Heart right ventricle (tissue), 16 donors: ENCODE results near the gene NECAB2. TPM values are rescaled to one million over a fixed set of nuclear protein-coding genes. Genes with fewer than 3 reads are reported as not detected.

Source experiments
- ATAC-seq, 8 donors: fragments of 200-7000 bp; cut with Tn5 transposase; one replicate each; pipeline ENCODE4 v1.9.1; 2020; ENCODE audit warnings: mild to moderate bottlenecking in 8 of 8, moderate library complexity in 8 of 8, moderate number of reproducible peaks in 1 of 8
- DNase-seq, 2 donors: peaks; one replicate each; pipeline ENCODE4 v3.0.0-alpha.2; 2020
- H3K27ac ChIP-seq, 10 donors: fragments of 200-600 bp; sonication (generic) in 2 of 10; one replicate each; pipeline versions ENCODE4 v1.5.0 to v1.8.0; 2020 to 2022; ENCODE audit warnings: mild to moderate bottlenecking in 3 of 10
- H3K27me3 ChIP-seq, 7 donors: fragments of 200-600 bp; one replicate each; pipeline ENCODE4 v1.8.0; 2021 to 2022; ENCODE audit warnings: mild to moderate bottlenecking in 2 of 7
- H3K36me3 ChIP-seq, 9 donors: fragments of 200-600 bp; sonication (generic) in 1 of 9; one replicate each; pipeline versions ENCODE4 v1.5.0 to v1.8.0; 2020 to 2022; ENCODE audit warnings: mild to moderate bottlenecking in 2 of 9
- H3K4me1 ChIP-seq, 9 donors: fragments of 200-600 bp; sonication (generic) in 1 of 9; one replicate each; pipeline versions ENCODE4 v1.5.0 to v1.8.0; 2020 to 2022; ENCODE audit warnings: mild to moderate bottlenecking in 4 of 9
- H3K4me3 ChIP-seq, 10 donors: fragments of 200-600 bp; sonication (generic) in 2 of 10; one replicate each; pipeline versions ENCODE4 v1.5.0 to v1.8.0; 2020 to 2022; ENCODE audit warnings: mild to moderate bottlenecking in 7 of 10, moderate library complexity in 2 of 10
- H3K9me3 ChIP-seq, 11 donors: fragments of 200-600 bp in 10 of 11; sonication (generic) in 2 of 11; one replicate each; pipeline versions ENCODE4 v1.5.0 to v1.8.0; 2013 to 2022; ENCODE audit warnings: mild to moderate bottlenecking in 2 of 11, control low read depth in 1 of 11, moderate library complexity in 1 of 11
- CTCF ChIP-seq, 9 donors: fragments of 200-600 bp; sonication (generic) in 2 of 9; IDR thresholded peaks; one replicate each; pipeline versions ENCODE4 v1.5.0 to v1.8.0; 2021 to 2022; ENCODE audit warnings: antibody characterized with exemption in 9 of 9, mild to moderate bottlenecking in 5 of 9, moderate library complexity in 1 of 9
- WGBS, 2 donors: extraction: QIAGEN DNeasy Blood & Tissue Kit; methylation state at CpG; one replicate each; pipeline ENCODE4 v1.1.7; 2013; ENCODE audit warnings: inconsistent platforms in 1 of 2; 5-methylcytosine and 5-hydroxymethylcytosine counted together
- intact Hi-C, 10 donors: fragments of 100-400 bp; cut with DNase I; formaldehyde crosslinking; loops; one replicate each; pipeline versions ENCODE4 v1.11.1 to v1.14.2; 2022
- polyA plus RNA-seq, 2 donors: library from polyadenylated mRNA; stranded (reverse); fragments of 200-250 nt; gene quantifications; one replicate each; pipeline ENCODE4 v1.2.3, GENCODE V29; 2013
- total RNA-seq, 10 donors: library from RNA; stranded (reverse); fragmentation: NEBNext Ultra II Directional in 3 of 10; extraction: Animal tissue kit (Norgen Biotek cat#: 25700) in 3 of 10; gene quantifications; one replicate each; pipeline versions ENCODE4 v1.2.1 to v1.2.4, GENCODE V29; 2021 to 2023
- donor health status: Arrhythmogenic right ventricular cardiomyopathy.
- donor health status: ischemic (EF 13 %, LVEDD 7.1; RV severe dilation, severe dysfunction).
- donor health status: healthy with polysubstance abuse.
- donor health status: DM: no; HTN: yes; CAD: no.
- donor health status: DM: no; HTN: no; CAD: no.
- donor health status: ischemic (EF 25% LVEDD 6.9; RV normal size, moderate dysfunction).
- donor health status: ischemic (EF 25% LVEDD 5.7; RV mildly dilated, moderate dysfunction).
- donor health status: healthy.
- donor health status: DM: yes; HTN: yes; CAD: no.
- donor health status: Ischemic cardiomyopathy.
- donor health status: ischemic (EF 35%, LVEDD 5.7; RV mildly dilated, moderate dysfunction).
- donor health status: nonischemic (EF 11% LVEDD 7.7; RV severe dilation, severe dysfunction).
- donor health status: DM: yes; HTN: yes; CAD: no.
- donor health status: PGD.
- donor health status: ischemic (EF 29% LVEDD 5.4; RV normal size, mild dysfunction).
- donor health status: nonischemic (EF 23%, LVEDD 6.1; RV moderate dilation, normal function).

NECAB2 gene
- total and polyA plus RNA-seq, 12 donors, result 0.32 to 3.2 (median 1.0) TPM

- DNase-seq (no peak), ATAC-seq (peak in 2 of 8 donors; percentile 4 to 33)
- WGBS, 2 donors, result 90 to 93% methylated on average over 8 of the region's 8 CpGs
- no peak for TF ChIP-seq CTCF (IDR thresholded peaks at IDR 0.05)
- Histone ChIP-seq H3K4me1 (peaks cover 0 to 27% (median 10%) of the 10 kb centered on the region in 9 donors), H3K9me3 (no peaks in the 10 kb centered on the region), H3K4me3 (no peak overlapping the region), H3K36me3 (no peaks in the 10 kb centered on the region), H3K27ac (peak overlapping the region in 1 of 10 donors; percentile 72), H3K27me3 (peaks cover 0 to 28% (median 6%) of the 10 kb centered on the region in 7 donors)
- intact Hi-C loops, result no loop called here
Observed at GRCh38 chr16:83994087-83994486, 26.0 kb downstream of the NECAB2 start.

GRCh38 chr16:83994703-83995102, 26.7 kb downstream of the NECAB2 start:
- peaks cover 0 to 27% (median 10%) of the 10 kb centered on the region in 9 donors for H3K4me1 ChIP-seq
- 76 to 81% methylated on average over 13 of the region's 13 CpGs for WGBS, 2 donors
- H3K27ac ChIP-seq, result peak overlapping the region in 1 of 10 donors; percentile 72
- intact Hi-C loops, result no loop called here
- no peak for ATAC-seq
- H3K4me3 ChIP-seq, result no peak overlapping the region
- H3K36me3 ChIP-seq, result no peaks in the 10 kb centered on the region
- H3K27me3 ChIP-seq, result peaks cover 0 to 25% (median 11%) of the 10 kb centered on the region in 7 donors
- TF ChIP-seq CTCF (IDR thresholded peaks at IDR 0.05), result no peak
- no peak for DNase-seq
- no peaks in the 10 kb centered on the region for H3K9me3 ChIP-seq

GRCh38 chr16:83995754-83996153, 27.7 kb downstream of the NECAB2 start:
- ATAC-seq (peak in 7 of 8 donors; percentile 14 to 71 (median 56)), DNase-seq (peak; percentile 14 to 30)
- Histone ChIP-seq H3K4me3 (no peak overlapping the region), H3K4me1 (peaks cover 0 to 27% (median 10%) of the 10 kb centered on the region in 9 donors), H3K9me3 (no peaks in the 10 kb centered on the region), H3K27me3 (peaks cover 0 to 33% (median 11%) of the 10 kb centered on the region in 7 donors), H3K36me3 (no peaks in the 10 kb centered on the region), H3K27ac (no peak overlapping the region)
- WGBS, 2 donors, result 14% methylated on average over 16 to 21 of the region's 21 CpGs
- TF ChIP-seq CTCF (IDR thresholded peaks at IDR 0.05), result no peak
- intact Hi-C loops, result no loop called here

GRCh38 chr16:83996481-83997252, 28.6 kb downstream of the NECAB2 start:
- intact Hi-C loops, result no loop called here
- ATAC-seq (no peak), DNase-seq (no peak)
- no peak overlapping the region for H3K27ac ChIP-seq
- no peaks in the 10 kb centered on the region for H3K36me3 ChIP-seq
- H3K27me3 ChIP-seq, result peaks cover 0 to 35% (median 12%) of the 10 kb centered on the region in 7 donors
- H3K9me3 ChIP-seq, result no peaks in the 10 kb centered on the region
- TF ChIP-seq CTCF (IDR thresholded peaks at IDR 0.05), result no peak
- no peak overlapping the region for H3K4me3 ChIP-seq
- WGBS, 2 donors, result 85 to 87% methylated on average over 15 of the region's 15 CpGs
- H3K4me1 ChIP-seq, result peaks cover 0 to 27% (median 10%) of the 10 kb centered on the region in 9 donors
